GM19438 (cell line): ENCODE results near the gene JADE2.
A peak's percentile ranks its signal among the peaks of the same experiment; 100 is the strongest.
"Not testable (repeated sequence)": the region's sequence is repeated elsewhere in the genome, so short reads cannot be mapped to it uniquely, and the experiment has no call there.

Experiments
- ATAC-seq: cut with Tn5 transposase; IDR thresholded peaks from one replicate; pipeline ENCODE4 v1.9.1; 2021; ENCODE audit warnings: low read depth; ENCODE audit not compliant: unreplicated experiment

Gene JADE2

DNA sequence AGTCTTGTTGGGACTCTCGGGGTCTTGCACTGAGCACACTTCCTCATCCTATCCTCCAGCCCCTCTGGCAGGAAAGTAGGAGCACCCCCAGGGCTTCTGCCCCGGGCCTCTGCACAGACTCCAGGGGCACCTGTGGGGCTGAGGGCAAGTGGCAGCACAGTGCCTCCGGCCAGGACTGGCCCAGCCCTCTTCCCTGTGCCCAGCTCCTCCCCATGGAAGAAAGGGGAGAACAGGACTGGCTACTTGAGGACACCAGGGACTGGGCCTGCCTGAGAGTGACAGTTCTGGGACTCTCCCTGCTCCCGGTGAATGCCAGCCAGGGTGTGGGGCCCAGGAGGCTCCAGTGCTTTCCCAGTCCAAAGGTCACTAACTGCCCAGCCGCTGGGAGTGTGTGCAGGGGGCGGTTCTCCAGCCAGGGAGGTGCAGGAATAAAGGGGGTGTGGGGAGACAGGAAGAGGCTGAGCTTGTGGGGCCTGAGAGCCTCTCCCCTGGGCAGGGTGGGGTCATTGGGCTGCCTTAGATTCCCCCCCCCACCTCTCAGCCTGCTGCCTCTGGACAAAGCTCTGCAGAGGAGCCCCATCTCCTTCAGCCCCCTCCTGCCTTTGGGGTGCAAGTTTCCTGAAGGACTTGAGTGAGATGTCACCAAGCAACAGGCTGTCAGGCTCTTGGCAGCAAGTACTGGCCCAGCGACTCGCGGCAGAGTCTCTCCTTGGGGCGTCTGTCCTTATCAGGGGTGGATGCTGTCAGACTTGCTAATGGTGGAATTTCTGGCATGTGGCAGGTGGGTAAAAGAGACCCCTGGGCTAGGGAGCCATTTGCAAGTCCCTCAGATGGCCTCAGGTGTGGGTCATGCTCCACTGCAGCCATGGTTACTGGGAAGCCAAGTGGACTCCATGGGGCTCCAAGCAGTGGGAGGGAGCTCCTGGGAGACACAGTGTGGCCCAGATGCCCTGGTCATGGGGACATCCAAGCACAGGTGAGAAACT lies 19.1 kb upstream of the JADE2 start:
- ATAC-seq, result no peak

DNA sequence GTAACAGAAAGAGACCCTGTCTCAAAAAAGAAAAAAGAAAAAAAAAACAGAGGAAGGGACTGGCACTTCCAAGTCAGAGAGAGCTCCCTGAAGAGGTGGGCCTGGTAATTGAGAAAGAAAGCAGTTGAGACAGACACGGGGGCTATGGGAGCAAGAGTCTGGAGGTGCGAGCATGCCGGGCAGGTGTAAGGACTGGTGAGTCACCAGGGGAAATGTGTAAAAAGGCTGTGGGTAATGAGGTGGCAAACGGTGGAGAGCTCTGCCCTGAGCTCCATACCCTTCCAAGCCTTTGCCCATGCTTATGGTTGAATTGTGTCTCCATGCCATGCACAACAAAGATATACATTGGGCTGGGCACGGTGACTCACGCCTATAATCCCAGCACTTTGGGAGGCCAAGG lies 18.0 kb upstream of the JADE2 start:
- ATAC-seq, result no peak

DNA sequence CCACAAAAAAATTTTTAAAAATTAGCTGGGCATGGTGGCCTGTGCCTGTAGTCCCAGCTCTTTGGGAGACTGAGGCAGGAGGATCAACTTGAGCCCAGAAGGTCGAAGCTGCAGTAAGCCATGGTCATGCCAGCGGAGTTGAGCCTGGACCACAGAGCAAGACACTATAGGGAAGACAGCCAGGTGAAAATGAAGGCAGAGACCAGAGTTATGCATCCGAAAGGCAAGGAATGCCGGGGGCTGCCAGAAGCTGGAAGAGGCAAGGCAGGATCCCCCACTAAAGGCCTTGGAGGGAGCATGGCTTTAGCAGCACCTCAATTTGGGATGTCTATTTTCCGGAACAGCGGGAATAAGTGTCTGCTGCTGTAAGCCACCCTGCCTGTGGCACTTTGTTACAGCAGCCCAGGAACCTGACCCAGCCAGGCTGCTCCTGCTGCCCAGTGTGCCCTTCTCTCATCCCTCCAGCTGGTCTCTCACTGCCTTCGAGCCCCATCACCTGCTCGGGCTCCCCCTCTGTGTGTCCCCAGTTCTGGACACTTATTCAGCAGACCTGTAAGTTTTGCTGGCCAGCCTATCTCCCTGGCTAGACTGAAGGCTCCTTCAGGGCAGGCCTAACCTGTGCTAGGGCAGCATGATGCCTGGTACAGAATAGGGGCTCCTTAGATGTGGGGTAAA lies 16.8 kb upstream of the JADE2 start:
- ATAC-seq, result no peak

DNA sequence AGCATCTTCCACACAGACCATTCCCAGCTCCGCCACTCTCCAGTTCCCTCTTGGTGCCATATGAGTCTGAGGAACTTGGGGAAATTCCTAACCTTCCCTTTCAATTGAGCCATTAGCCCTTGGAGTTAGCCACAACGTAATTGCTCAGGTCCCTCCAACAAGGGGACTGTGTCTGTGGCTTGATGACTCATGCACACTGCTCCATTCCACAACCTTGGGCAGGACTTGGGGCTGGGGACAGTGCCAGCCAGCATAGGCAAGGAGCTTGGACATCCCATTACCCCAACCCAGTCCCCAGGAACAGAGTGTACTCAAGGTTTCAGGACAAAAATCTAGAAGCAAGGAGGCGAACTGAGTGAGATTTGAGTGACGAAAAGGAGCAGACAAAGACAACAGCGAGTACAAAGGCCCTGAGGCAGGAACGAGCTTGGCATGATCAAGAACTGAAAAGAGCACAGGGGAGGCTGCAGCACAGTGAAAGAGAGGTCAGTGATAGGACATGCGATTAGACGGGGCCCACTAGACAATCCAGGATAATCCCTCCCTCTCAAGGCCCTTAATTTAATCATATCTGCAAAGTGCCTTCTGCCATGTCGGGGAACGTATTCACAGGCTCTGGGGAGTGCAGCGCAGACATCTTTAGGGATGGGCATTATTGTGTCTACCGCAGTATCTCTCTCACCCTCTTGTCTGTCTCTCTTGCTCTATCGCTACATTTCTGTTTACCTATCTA lies 16.0 kb upstream of the JADE2 start:
- no peak for ATAC-seq

DNA sequence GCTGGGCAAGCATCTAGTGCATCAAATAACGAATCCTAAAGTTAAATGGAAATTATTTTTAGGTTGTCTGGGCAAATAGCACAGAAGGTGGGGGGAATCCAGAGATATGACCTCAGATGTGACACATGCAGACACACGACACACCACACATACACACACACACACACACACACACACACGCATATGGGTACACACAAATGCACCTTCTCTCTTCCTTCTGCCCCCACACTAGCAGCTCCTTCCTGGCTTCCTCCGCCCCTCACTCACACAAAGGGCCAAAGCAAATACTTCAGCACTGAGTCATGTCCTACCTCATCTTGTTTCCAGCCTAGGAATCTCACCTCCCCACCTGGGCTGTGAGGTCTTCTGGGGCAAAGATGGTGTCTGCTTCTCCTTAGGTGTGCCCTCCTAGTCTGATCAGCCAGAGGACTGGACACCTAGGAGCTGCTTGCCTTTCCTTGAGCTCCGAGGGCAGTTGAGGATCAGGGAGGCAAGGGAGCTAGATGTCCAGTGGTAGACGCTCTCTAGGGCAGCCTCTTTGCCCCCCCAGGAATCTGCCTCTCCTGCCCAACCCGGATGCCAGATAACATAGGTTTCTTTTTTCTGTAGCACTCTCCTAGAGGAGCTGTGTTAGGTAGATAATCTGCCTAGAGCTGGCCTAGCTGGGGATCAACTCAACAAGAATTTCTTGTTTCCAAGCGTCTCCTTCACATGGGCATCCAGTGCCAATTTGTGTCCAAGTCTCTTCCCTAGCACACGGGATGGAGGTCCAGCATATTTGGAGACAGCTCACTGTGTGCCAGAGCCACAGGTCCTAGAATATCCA lies 14.3 kb upstream of the JADE2 start:
- ATAC-seq, result no peak

DNA sequence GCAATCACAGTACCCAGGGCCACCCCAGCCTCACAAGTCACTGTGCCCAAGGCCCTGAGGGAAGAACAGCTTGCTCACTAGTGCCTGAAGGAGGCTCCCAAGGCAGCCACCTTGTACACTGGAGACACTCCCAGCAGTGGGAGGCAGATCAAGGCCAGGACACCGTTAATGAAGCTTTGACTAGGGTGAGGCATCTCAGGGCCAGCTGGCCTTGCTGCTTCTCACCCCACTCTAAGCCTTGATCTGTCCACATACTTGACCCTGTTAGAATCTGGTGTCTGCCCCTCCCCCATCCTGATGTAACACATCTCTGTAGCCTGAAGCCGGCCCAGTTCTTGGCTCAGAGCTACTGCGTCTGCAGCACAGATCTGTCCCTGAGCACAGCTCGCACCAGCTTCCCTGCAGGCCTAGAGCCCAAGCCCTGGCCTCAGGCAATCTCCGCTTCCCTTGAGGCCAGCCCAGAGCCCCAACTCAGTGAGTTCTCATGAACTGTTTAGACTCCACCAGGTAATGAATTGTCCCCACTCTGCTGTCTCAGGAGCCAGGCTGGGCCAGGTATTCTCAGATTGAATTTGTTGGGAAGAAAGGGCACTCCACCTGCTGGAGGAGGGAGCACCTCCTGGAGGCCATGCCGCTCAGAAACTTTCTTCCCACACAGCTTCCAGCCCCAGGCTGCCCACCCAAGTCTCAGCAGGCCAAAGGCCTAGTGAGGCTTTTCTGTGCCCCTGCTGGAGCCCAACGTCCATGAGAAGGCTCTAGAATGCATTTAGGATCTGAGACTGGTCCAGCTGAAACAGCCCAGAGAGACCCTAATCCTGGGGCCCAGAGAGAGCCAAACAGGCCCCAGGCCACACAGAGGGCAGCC lies 13.4 kb upstream of the JADE2 start:
- ATAC-seq, result no peak

DNA sequence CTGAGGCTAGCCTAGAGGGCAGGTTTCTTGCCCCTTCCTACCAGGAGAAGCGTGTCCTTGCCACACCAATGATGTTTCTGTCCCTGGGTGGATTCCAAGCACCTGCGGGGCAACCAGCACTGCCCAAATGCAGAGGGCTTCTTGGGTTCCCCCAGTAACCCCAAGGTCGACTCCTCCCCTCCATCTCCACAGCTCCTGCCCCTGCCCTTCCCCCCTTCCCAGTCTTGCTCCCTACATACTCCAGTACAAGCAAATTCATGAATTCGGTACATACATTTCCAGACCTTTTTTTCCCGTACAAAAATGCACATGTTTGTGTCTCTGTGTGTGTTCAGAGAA lies 12.8 kb upstream of the JADE2 start:
- ATAC-seq, result no peak

DNA sequence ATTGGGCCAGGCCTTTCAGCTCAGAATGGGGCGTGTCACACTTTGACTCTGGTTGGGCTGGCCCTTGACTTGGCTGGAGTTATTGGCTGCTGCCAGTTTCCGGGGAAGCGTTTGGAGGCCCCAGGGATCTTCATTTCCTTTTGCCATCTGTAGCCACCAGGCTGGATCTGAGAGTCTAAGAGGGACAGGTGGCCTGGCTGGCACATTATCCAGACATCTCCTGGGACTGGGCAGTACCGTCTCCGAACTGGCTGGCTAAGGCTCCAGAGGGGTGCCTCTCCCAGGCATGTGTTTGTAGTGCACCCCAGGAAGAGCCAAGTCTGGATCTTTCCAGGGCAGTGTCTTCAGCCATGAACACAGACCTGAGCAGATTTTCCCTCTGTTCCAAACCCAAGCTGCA lies 9.7 kb upstream of the JADE2 start:
- no peak for ATAC-seq

DNA sequence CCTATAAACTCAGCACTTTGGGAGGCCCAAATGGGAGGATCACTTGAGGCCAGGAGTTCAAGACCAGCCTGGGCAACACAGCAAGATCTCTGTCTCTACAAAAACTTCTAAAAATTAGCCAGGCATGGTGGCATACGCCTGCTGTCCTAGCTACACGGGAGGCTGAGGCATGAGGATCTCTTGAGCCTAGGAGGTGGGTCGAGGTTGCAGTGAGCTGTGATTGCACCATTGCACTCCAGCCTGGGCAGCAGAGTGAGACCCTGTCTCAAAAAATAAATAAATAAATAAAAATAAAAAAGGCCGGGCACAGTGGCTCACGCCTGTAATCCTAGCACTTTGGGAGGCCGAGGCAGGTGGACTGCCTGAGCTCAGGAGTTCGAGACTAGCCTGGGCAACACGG lies 8.5 kb upstream of the JADE2 start:
- ATAC-seq, result not testable (repeated sequence)

DNA sequence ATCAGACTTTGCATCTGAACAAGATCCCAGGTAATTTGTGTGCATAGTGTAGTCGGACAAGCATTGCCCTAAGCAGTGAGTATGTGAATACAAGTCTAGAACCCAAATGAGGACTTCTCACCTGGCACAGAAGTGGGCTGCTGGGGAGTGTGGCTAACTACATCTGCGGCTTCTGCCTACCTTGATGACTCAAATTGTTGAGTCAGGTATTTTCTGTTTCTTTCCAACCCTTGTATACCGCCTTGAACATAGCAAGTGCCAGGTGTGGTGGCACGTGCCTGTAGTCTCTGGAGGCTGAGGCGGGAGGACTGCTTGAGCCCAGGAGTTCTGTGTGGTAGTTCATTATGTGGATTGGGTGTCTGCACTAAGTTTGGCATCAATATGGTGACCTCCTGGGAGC lies 7.9 kb upstream of the JADE2 start:
- no peak for ATAC-seq

DNA sequence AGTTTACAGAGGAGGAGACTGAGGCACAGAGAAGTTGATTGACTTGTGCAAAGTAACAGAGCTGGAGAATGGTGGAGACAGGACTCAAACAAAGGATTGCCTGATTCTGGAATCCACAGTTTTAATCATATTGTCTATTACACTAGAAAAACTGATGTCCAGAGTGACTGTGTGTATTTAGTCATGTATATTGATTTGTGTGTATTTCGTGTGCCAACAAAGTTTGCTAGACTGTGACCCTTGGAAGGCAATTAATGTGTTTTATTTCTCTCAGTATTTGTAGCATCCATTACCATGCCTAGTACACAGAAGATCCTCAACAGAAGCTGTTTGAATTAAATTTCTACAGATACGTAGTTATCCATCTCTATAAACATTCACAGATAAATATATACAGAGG lies 5.5 kb upstream of the JADE2 start:
- ATAC-seq, result no peak

DNA sequence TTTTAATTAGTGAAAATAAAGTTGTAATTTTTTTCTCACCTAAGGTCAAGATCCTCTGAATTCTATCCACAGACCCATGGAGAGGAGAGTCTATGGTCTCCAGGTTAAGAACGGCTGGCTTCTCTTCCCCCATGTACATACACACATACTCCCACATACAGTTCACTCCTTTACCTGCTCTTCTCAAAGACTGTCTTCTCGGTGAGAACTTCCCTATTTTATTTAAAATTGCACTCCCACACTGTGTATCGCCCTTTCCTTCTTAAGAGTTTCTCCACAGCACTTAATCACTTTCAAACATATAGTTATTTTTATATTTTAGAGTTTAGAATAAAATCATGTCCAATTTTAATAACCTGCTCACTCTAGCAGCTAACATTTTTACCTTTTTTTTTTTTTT lies 3.6 kb upstream of the JADE2 start:
- no peak for ATAC-seq

DNA sequence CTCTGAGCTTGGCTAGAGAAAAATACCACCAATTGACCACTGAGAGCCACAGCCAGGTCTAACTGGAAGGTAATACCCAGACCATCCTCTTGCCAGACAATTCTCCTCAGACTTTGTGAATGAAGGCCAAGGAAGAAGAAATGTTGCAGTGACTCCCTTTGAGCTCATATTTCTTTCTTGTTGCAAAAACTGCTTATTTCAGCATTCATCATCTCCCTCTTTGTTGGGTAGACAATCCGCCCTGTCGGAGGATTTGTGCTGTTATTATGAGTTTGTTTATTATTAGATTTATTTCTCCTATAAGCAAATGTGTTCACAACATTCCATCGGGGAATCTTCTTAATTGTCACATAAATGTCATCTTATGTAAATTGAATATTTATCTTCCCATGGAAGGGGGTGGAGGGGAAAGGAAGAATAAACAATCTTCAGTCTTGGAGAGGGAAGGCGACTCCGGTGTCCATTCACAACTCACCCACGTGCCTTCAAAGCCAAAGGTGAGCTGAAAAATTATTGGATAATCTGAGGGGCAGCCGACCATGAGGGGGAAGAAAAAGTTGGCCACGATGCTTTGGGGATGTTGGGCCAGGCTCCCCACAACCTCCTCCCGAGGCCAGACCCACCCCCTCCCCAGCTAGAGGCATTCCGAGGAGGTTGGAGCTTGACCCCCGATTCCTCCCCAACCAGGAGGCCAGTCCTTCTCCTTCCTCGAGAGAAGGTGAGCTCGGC lies 1.8 kb upstream of the JADE2 start:
- ATAC-seq, result no peak

DNA sequence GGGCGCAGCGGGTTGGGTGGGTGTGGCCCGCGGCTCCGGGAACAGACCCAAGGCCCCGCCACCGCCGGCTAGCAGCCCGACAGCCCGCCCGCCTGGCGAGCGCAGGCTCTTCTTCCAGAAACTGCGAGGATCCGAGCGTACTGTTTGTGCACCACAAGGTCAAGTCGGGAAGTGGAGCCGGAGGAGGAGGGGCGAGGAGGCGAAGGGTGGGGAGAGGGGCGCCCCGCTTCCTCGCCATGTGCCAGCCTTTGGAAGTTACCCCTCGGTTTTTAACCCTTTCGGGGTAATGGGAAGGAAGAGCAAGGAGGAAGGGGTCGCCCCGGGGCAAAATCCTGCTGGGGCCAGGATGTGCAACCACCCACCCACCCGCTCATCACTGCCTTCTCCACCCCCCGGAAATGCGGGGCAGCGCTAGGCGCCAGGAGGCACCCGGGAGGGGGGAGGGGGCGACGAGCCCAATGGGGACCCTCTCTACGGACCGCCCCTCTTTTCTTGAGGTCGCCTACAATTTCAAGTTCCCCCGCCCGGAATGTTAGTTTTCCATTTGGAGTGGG lies 1.1 kb upstream of the JADE2 start:
- ATAC-seq, result no peak

DNA sequence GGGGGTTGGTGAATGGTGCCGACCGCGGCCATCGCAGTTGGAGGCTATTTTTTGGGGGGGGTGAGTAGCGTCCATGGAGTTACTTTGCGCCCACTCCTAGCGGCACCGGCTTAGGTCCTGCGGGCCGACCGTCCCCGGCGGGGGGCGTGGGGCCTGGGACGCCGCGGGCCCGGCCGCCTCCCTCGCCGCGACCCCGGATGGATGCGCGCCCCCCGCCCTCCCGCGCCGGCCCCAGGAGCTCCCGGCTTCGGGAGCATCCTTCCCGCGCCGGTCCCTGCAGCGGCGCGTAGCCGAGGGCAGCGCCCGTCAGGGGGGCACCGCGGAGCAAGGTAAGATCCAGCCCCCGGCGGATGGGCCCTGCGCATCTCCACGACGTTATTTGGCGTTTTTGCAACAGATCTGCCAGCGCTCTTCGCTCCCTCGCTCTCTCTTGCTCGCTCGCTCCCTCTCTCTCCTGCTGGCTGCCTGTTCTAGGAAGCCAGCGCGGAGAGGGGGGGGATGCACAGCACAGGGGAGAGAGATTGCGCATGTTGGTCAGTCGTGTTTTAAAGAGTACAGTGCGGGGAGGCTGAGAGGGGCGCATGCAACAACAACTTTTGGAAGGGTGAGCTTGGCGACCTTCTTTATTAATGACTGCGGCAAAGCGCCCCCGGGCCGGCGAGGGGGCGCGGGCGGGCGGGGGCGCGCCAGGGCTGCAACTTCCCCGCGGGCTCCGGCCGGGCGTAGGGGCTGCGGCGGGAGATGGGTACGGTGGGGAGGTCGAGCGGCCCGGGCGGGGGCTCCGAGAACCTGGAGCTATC lies 413 bp downstream of the JADE2 start:
- no peak for ATAC-seq

DNA sequence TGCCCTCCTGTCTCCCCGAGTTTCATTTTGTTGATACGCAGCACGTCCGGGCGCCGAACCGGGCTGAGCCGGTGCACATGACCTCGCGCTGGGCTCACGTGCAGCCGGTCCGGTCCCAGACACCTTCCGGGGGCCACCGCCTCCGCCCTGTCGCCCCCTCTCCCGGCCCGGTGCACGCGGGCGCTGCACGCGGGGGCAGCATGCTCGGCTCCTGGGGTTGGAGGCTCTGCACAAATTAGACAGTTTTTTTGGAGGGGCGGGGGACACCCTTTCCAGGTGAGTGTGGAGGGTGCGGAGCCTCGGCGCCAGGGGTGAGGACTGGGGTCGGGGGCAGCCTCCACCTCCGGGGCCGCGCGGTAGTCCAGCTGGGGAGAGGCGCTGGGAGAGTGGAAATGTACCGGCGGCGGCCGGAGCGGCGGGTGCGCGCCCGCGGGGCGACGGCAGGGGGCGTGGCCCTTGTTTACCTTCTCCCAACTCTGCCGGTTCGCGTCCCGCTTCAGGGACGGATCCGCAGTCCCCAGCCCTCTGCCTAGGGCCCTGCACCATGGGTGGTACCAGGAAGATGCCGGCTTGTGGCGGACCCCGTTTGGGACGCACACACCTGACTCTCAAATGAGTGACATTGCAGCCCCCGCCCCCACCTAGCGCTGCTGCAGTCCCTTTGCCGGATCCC lies 1.1 kb downstream of the JADE2 start:
- ATAC-seq, result peak; percentile 24
